ENCODE measurements around the gene ZNF592. TPM values are rescaled to one million over a fixed set of nuclear protein-coding genes. Genes with fewer than 3 reads are reported as not detected.
"Not testable (repeated sequence)": the region's sequence is repeated elsewhere in the genome, so short reads cannot be mapped to it uniquely, and the experiment has no call there.

Gene ZNF592
- total and polyA plus RNA-seq, 2 donors (not counting 1 experiment from before 2014, with no cell fraction given), result 5.1 to 7.5 TPM

DNA sequence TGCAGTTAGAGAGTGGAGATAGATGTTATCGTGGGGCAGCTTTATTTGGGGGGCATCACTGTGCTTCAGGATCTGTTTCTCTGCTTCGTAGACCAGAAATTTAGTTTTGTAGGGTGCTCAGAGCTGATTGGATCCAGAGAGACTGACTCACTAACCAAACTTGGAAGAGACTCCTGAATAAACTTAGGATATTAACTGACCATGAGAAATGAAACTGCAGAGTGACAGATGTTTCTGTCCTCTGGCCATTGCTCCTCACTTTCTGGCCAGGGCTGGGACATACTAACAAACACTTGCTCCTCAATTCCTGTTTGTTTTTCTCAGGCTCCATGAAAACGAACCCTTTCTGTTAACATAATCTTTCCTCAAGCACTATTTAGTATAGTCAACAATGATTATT lies 4.3 kb downstream of the ZNF592 start:
- Histone ChIP-seq H3K27ac (ENCODE audit: insufficient read depth, low read length) (peak overlapping the region; percentile 51), H3K9ac (ENCODE audit: insufficient read depth, low read length) (no peak overlapping the region)

DNA sequence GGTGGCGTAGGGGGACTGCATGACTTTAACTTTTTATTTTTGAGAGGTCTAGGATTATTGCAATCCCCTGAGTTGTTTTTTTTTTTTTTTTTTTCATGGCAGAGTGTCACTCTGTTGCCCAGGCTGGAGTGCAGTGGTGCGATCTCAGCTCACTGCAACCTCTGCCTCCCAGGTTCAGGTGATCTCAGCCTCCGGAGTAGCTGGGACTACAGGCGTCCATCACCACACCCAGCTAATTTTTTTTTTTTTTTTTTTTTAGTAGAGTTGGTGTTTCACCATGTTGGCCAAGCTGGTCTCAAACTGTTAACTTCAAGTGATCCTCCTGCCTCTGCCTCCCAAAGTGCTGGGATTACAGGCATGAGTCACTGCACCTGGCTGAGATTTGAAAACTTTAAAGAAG lies 6.5 kb downstream of the ZNF592 start:
- not testable (repeated sequence) for H2AFZ ChIP-seq (ENCODE audit: low read length); H3K27me3 ChIP-seq (ENCODE audit: control insufficient read depth, insufficient read depth, low read length); H3K9ac ChIP-seq (ENCODE audit: insufficient read depth, low read length); H3K4me2 ChIP-seq (ENCODE audit: extremely low read depth, insufficient read depth, low read length); H3K36me3 ChIP-seq (ENCODE audit: control insufficient read depth, insufficient read depth, low read length); H3K4me3 ChIP-seq (replicated peaks in 1 of 4; ENCODE audit: control extremely low read depth in 1 of 4, insufficient read depth in 1 of 4, low read depth in 3 of 4, low read length in 4 of 4); H4K20me1 ChIP-seq (ENCODE audit: control insufficient read depth, extremely low read depth, insufficient read depth, low read length); DNase-seq (ENCODE audit: low read depth in 2 of 2); H3K4me1 ChIP-seq (ENCODE audit: control insufficient read depth, extremely low read depth, insufficient read depth, low read length); H3K27ac ChIP-seq (ENCODE audit: insufficient read depth, low read length); H3K9me3 ChIP-seq (ENCODE audit: control insufficient read depth, insufficient read depth, low read depth, low read length)
- peaks cover 94% of the 10 kb centered on the region for H3K79me2 ChIP-seq (ENCODE audit: control insufficient read depth, insufficient read depth, low read length)

More for the DNA sequence above, 4.3 kb downstream of the ZNF592 start:
- no peaks in the 10 kb centered on the region for H4K20me1 ChIP-seq (ENCODE audit: control insufficient read depth, extremely low read depth, insufficient read depth, low read length)
- H3K9me3 ChIP-seq (ENCODE audit: control insufficient read depth, insufficient read depth, low read depth, low read length), result no peaks in the 10 kb centered on the region
- H3K27me3 ChIP-seq (ENCODE audit: control insufficient read depth, insufficient read depth, low read length), result no peaks in the 10 kb centered on the region
- no peaks in the 10 kb centered on the region for H3K36me3 ChIP-seq (ENCODE audit: control insufficient read depth, insufficient read depth, low read length)
- H3K79me2 ChIP-seq (ENCODE audit: control insufficient read depth, insufficient read depth, low read length), result peaks cover 88% of the 10 kb centered on the region
- TF ChIP-seq EZH2 (IDR thresholded peaks at IDR 0.05; ENCODE audit: low read length, missing control alignments), result no peak
- TF ChIP-seq, protein P1, sequence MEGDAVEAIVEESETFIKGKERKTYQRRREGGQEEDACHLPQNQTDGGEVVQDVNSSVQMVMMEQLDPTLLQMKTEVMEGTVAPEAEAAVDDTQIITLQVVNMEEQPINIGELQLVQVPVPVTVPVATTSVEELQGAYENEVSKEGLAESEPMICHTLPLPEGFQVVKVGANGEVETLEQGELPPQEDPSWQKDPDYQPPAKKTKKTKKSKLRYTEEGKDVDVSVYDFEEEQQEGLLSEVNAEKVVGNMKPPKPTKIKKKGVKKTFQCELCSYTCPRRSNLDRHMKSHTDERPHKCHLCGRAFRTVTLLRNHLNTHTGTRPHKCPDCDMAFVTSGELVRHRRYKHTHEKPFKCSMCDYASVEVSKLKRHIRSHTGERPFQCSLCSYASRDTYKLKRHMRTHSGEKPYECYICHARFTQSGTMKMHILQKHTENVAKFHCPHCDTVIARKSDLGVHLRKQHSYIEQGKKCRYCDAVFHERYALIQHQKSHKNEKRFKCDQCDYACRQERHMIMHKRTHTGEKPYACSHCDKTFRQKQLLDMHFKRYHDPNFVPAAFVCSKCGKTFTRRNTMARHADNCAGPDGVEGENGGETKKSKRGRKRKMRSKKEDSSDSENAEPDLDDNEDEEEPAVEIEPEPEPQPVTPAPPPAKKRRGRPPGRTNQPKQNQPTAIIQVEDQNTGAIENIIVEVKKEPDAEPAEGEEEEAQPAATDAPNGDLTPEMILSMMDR (conservative IDR thresholded peaks at IDR 0.05 in 1 of 2, IDR thresholded peaks at IDR 0.05 in 1 of 2; ENCODE audit: low read depth in 1 of 2, low read length in 2 of 2), result no peak
- H3K4me1 ChIP-seq (ENCODE audit: control insufficient read depth, extremely low read depth, insufficient read depth, low read length), result peaks cover 4% of the 10 kb centered on the region
- peak; percentile 28 to 55 for DNase-seq (ENCODE audit: low read depth in 2 of 2)
- peak overlapping the region; percentile 84 for H3K4me2 ChIP-seq (ENCODE audit: extremely low read depth, insufficient read depth, low read length)
- no peak overlapping the region for H2AFZ ChIP-seq (ENCODE audit: low read length)
- H3K4me3 ChIP-seq (replicated peaks in 1 of 4; ENCODE audit: control extremely low read depth in 1 of 4, insufficient read depth in 1 of 4, low read depth in 3 of 4, low read length in 4 of 4), result peak overlapping the region in 3 of 4 experiments; percentile 13 to 35 (median 22)

- Histone ChIP-seq H3K9ac (ENCODE audit: insufficient read depth, low read length) (no peak overlapping the region), H3K79me2 (ENCODE audit: control insufficient read depth, insufficient read depth, low read length) (peaks cover 93% of the 10 kb centered on the region), H3K27ac (ENCODE audit: insufficient read depth, low read length) (no peak overlapping the region), H2AFZ (ENCODE audit: low read length) (no peak overlapping the region), H3K4me1 (ENCODE audit: control insufficient read depth, extremely low read depth, insufficient read depth, low read length) (peaks cover 4% of the 10 kb centered on the region), H4K20me1 (ENCODE audit: control insufficient read depth, extremely low read depth, insufficient read depth, low read length) (no peaks in the 10 kb centered on the region), H3K4me3 (replicated peaks in 1 of 4; ENCODE audit: control extremely low read depth in 1 of 4, insufficient read depth in 1 of 4, low read depth in 3 of 4, low read length in 4 of 4) (no peak overlapping the region), H3K9me3 (ENCODE audit: control insufficient read depth, insufficient read depth, low read depth, low read length) (no peaks in the 10 kb centered on the region), H3K4me2 (ENCODE audit: extremely low read depth, insufficient read depth, low read length) (no peak overlapping the region), H3K27me3 (ENCODE audit: control insufficient read depth, insufficient read depth, low read length) (no peaks in the 10 kb centered on the region), H3K36me3 (ENCODE audit: control insufficient read depth, insufficient read depth, low read length) (no peaks in the 10 kb centered on the region)
- no peak for DNase-seq (ENCODE audit: low read depth in 2 of 2)
- TF ChIP-seq EZH2 (IDR thresholded peaks at IDR 0.05; ENCODE audit: low read length, missing control alignments), result no peak
- TF ChIP-seq, protein P1 (conservative IDR thresholded peaks at IDR 0.05 in 1 of 2, IDR thresholded peaks at IDR 0.05 in 1 of 2; ENCODE audit: low read depth in 1 of 2, low read length in 2 of 2), result no peak
These were observed 7.5 kb downstream of the ZNF592 start for GRCh38 chr15:84755736-84756527.

Measured in fibroblast of lung (primary cell).